ENCODE data around the gene DUS2.
"Not testable (repeated sequence)": the region's sequence is repeated elsewhere in the genome, so short reads cannot be mapped to it uniquely, and the experiment has no call there.

The DUS2 gene

GRCh38 chr16:68109156-68109555 lies 86.1 kb downstream of the DUS2 start:
- not testable (repeated sequence) for H3K9me3 ChIP-seq (replicated peaks; ENCODE audit: low read length); H3K9ac ChIP-seq (ENCODE audit: low read depth, low read length); H3K4me2 ChIP-seq (ENCODE audit: low read length); H3K4me3 ChIP-seq (ENCODE audit: low read length); H3K27me3 ChIP-seq (ENCODE audit: control insufficient read depth, insufficient read depth, low read length); H3K36me3 ChIP-seq (ENCODE audit: insufficient read depth, low read length); H3K4me1 ChIP-seq (ENCODE audit: control insufficient read depth, insufficient read depth, low read length)

- H3K36me3 ChIP-seq (ENCODE audit: insufficient read depth, low read length) = not testable (repeated sequence)
Observed at GRCh38 chr16:68110611-68111010, 87.5 kb downstream of the DUS2 start.

GRCh38 chr16:68111379-68111778 lies 88.3 kb downstream of the DUS2 start:
- Histone ChIP-seq H3K4me1 (ENCODE audit: control insufficient read depth, insufficient read depth, low read length) (no peaks in the 10 kb centered on the region), H3K36me3 (ENCODE audit: insufficient read depth, low read length) (no peaks in the 10 kb centered on the region)

More at GRCh38 chr16:68110611-68111010, 87.5 kb downstream of the DUS2 start:
- not testable (repeated sequence) for H3K4me3 ChIP-seq (ENCODE audit: low read length); H3K4me2 ChIP-seq (ENCODE audit: low read length); H3K9me3 ChIP-seq (replicated peaks; ENCODE audit: low read length); H3K27me3 ChIP-seq (ENCODE audit: control insufficient read depth, insufficient read depth, low read length); H3K9ac ChIP-seq (ENCODE audit: low read depth, low read length); H3K4me1 ChIP-seq (ENCODE audit: control insufficient read depth, insufficient read depth, low read length)

GRCh38 chr16:68113059-68113761 lies 90.1 kb downstream of the DUS2 start:
- Histone ChIP-seq H3K36me3 (ENCODE audit: insufficient read depth, low read length) (no peaks in the 10 kb centered on the region), H3K9ac (ENCODE audit: low read depth, low read length) (no peak overlapping the region), H3K4me1 (ENCODE audit: control insufficient read depth, insufficient read depth, low read length) (no peaks in the 10 kb centered on the region), H3K9me3 (replicated peaks; ENCODE audit: low read length) (peaks cover 4% of the 10 kb centered on the region), H3K4me3 (ENCODE audit: low read length) (no peak overlapping the region), H3K4me2 (ENCODE audit: low read length) (no peak overlapping the region), H3K27me3 (ENCODE audit: control insufficient read depth, insufficient read depth, low read length) (no peaks in the 10 kb centered on the region)

More at GRCh38 chr16:68111379-68111778, 88.3 kb downstream of the DUS2 start:
- Histone ChIP-seq H3K9me3 (replicated peaks; ENCODE audit: low read length) (peaks cover 4% of the 10 kb centered on the region), H3K4me3 (ENCODE audit: low read length) (no peak overlapping the region), H3K4me2 (ENCODE audit: low read length) (no peak overlapping the region), H3K9ac (ENCODE audit: low read depth, low read length) (no peak overlapping the region), H3K27me3 (ENCODE audit: control insufficient read depth, insufficient read depth, low read length) (no peaks in the 10 kb centered on the region)

- Histone ChIP-seq H3K4me1 (ENCODE audit: control insufficient read depth, insufficient read depth, low read length) (no peaks in the 10 kb centered on the region), H3K4me3 (ENCODE audit: low read length) (no peak overlapping the region), H3K9me3 (replicated peaks; ENCODE audit: low read length) (peaks cover 4% of the 10 kb centered on the region), H3K9ac (ENCODE audit: low read depth, low read length) (no peak overlapping the region), H3K36me3 (ENCODE audit: insufficient read depth, low read length) (no peaks in the 10 kb centered on the region), H3K4me2 (ENCODE audit: low read length) (no peak overlapping the region), H3K27me3 (ENCODE audit: control insufficient read depth, insufficient read depth, low read length) (no peaks in the 10 kb centered on the region)
Observed at GRCh38 chr16:68113765-68114240, 90.7 kb downstream of the DUS2 start.

GRCh38 chr16:68114939-68115338 lies 91.9 kb downstream of the DUS2 start:
- H3K4me2 ChIP-seq (ENCODE audit: low read length); H3K36me3 ChIP-seq (ENCODE audit: insufficient read depth, low read length); H3K4me3 ChIP-seq (ENCODE audit: low read length); H3K4me1 ChIP-seq (ENCODE audit: control insufficient read depth, insufficient read depth, low read length); H3K9ac ChIP-seq (ENCODE audit: low read depth, low read length); H3K9me3 ChIP-seq (replicated peaks; ENCODE audit: low read length); H3K27me3 ChIP-seq (ENCODE audit: control insufficient read depth, insufficient read depth, low read length): not testable (repeated sequence)

GRCh38 chr16:68115851-68116250 lies 92.8 kb downstream of the DUS2 start:
- Histone ChIP-seq H3K4me3 (ENCODE audit: low read length) (no peak overlapping the region), H3K9me3 (replicated peaks; ENCODE audit: low read length) (no peaks in the 10 kb centered on the region), H3K4me1 (ENCODE audit: control insufficient read depth, insufficient read depth, low read length) (no peaks in the 10 kb centered on the region), H3K4me2 (ENCODE audit: low read length) (no peak overlapping the region), H3K9ac (ENCODE audit: low read depth, low read length) (no peak overlapping the region), H3K27me3 (ENCODE audit: control insufficient read depth, insufficient read depth, low read length) (no peaks in the 10 kb centered on the region), H3K36me3 (ENCODE audit: insufficient read depth, low read length) (no peaks in the 10 kb centered on the region)

- H3K36me3 ChIP-seq (ENCODE audit: insufficient read depth, low read length) = no peaks in the 10 kb centered on the region
- H3K4me1 ChIP-seq (ENCODE audit: control insufficient read depth, insufficient read depth, low read length) = no peaks in the 10 kb centered on the region
- no peak overlapping the region for H3K4me3 ChIP-seq (ENCODE audit: low read length)
- H3K27me3 ChIP-seq (ENCODE audit: control insufficient read depth, insufficient read depth, low read length) = no peaks in the 10 kb centered on the region
- no peaks in the 10 kb centered on the region for H3K9me3 ChIP-seq (replicated peaks; ENCODE audit: low read length)
- no peak overlapping the region for H3K9ac ChIP-seq (ENCODE audit: low read depth, low read length)
- no peak overlapping the region for H3K4me2 ChIP-seq (ENCODE audit: low read length)
Observed at GRCh38 chr16:68116256-68116867, 93.3 kb downstream of the DUS2 start.

- H3K4me3 ChIP-seq (ENCODE audit: low read length) = no peak overlapping the region
- no peaks in the 10 kb centered on the region for H3K36me3 ChIP-seq (ENCODE audit: insufficient read depth, low read length)
- no peak overlapping the region for H3K4me2 ChIP-seq (ENCODE audit: low read length)
- H3K27me3 ChIP-seq (ENCODE audit: control insufficient read depth, insufficient read depth, low read length) = no peaks in the 10 kb centered on the region
- H3K9me3 ChIP-seq (replicated peaks; ENCODE audit: low read length) = no peaks in the 10 kb centered on the region
- no peaks in the 10 kb centered on the region for H3K4me1 ChIP-seq (ENCODE audit: control insufficient read depth, insufficient read depth, low read length)
- no peak overlapping the region for H3K9ac ChIP-seq (ENCODE audit: low read depth, low read length)
Observed at GRCh38 chr16:68117884-68118283, 94.8 kb downstream of the DUS2 start.

GRCh38 chr16:68118954-68119353 lies 95.9 kb downstream of the DUS2 start:
- not testable (repeated sequence) for H3K36me3 ChIP-seq (ENCODE audit: insufficient read depth, low read length); H3K4me1 ChIP-seq (ENCODE audit: control insufficient read depth, insufficient read depth, low read length); H3K27me3 ChIP-seq (ENCODE audit: control insufficient read depth, insufficient read depth, low read length); H3K9me3 ChIP-seq (replicated peaks; ENCODE audit: low read length); H3K9ac ChIP-seq (ENCODE audit: low read depth, low read length); H3K4me2 ChIP-seq (ENCODE audit: low read length); H3K4me3 ChIP-seq (ENCODE audit: low read length)

GRCh38 chr16:68120496-68120895 lies 97.4 kb downstream of the DUS2 start:
- not testable (repeated sequence) for H3K9ac ChIP-seq (ENCODE audit: low read depth, low read length); H3K4me1 ChIP-seq (ENCODE audit: control insufficient read depth, insufficient read depth, low read length); H3K4me2 ChIP-seq (ENCODE audit: low read length); H3K36me3 ChIP-seq (ENCODE audit: insufficient read depth, low read length); H3K9me3 ChIP-seq (replicated peaks; ENCODE audit: low read length); H3K4me3 ChIP-seq (ENCODE audit: low read length); H3K27me3 ChIP-seq (ENCODE audit: control insufficient read depth, insufficient read depth, low read length)

- Histone ChIP-seq H3K4me3 (ENCODE audit: low read length) (no peak overlapping the region), H3K9ac (ENCODE audit: low read depth, low read length) (no peak overlapping the region), H3K27me3 (ENCODE audit: control insufficient read depth, insufficient read depth, low read length) (no peaks in the 10 kb centered on the region), H3K4me2 (ENCODE audit: low read length) (no peak overlapping the region), H3K36me3 (ENCODE audit: insufficient read depth, low read length) (peaks cover 4% of the 10 kb centered on the region), H3K9me3 (replicated peaks; ENCODE audit: low read length) (no peaks in the 10 kb centered on the region), H3K4me1 (ENCODE audit: control insufficient read depth, insufficient read depth, low read length) (peaks cover 8% of the 10 kb centered on the region)
Observed at GRCh38 chr16:68126395-68126794, 103.3 kb downstream of the DUS2 start.
